ENCODE data around the gene OTP.

The OTP gene

GRCh38 chr5:77663090-77663863, 24.8 kb upstream of the OTP start:
- no peak overlapping the region for H3K27ac ChIP-seq
- H3K79me2 ChIP-seq (ENCODE audit: insufficient read depth, low read depth) = no peaks in the 10 kb centered on the region
- H3K4me2 ChIP-seq = no peak overlapping the region
- H2AFZ ChIP-seq (ENCODE audit: low read depth) = no peak overlapping the region
- H3K9ac ChIP-seq = no peak overlapping the region
- no peaks in the 10 kb centered on the region for H3K27me3 ChIP-seq (ENCODE audit: insufficient read depth, low read depth)
- H3K4me1 ChIP-seq (ENCODE audit: low read depth, poor library complexity, severe bottlenecking) = no peaks in the 10 kb centered on the region
- no peak overlapping the region for H3K4me3 ChIP-seq (IDR thresholded peaks at IDR 0.05; ENCODE audit: insufficient read depth, low read depth, low read length)
- no peak for TF ChIP-seq CTCF (conservative IDR thresholded peaks at IDR 0.05; ENCODE audit: low read depth, low read length)
- H3K36me3 ChIP-seq (ENCODE audit: insufficient read depth) = no peaks in the 10 kb centered on the region
- H4K20me1 ChIP-seq (ENCODE audit: insufficient read depth) = no peaks in the 10 kb centered on the region

GRCh38 chr5:77662635-77663034, 24.1 kb upstream of the OTP start:
- no peaks in the 10 kb centered on the region for H3K79me2 ChIP-seq (ENCODE audit: insufficient read depth, low read depth)
- no peak overlapping the region for H3K4me2 ChIP-seq
- H4K20me1 ChIP-seq (ENCODE audit: insufficient read depth) = no peaks in the 10 kb centered on the region
- H3K4me1 ChIP-seq (ENCODE audit: low read depth, poor library complexity, severe bottlenecking) = no peaks in the 10 kb centered on the region
- H3K4me3 ChIP-seq (IDR thresholded peaks at IDR 0.05; ENCODE audit: insufficient read depth, low read depth, low read length) = no peak overlapping the region
- TF ChIP-seq CTCF (conservative IDR thresholded peaks at IDR 0.05; ENCODE audit: low read depth, low read length) = no peak
- H3K36me3 ChIP-seq (ENCODE audit: insufficient read depth) = no peaks in the 10 kb centered on the region
- no peak overlapping the region for H3K9ac ChIP-seq
- H3K27ac ChIP-seq = no peak overlapping the region
- H3K27me3 ChIP-seq (ENCODE audit: insufficient read depth, low read depth) = no peaks in the 10 kb centered on the region
- no peak overlapping the region for H2AFZ ChIP-seq (ENCODE audit: low read depth)

- Histone ChIP-seq H3K4me3 (IDR thresholded peaks at IDR 0.05; ENCODE audit: insufficient read depth, low read depth, low read length) (no peak overlapping the region), H3K79me2 (ENCODE audit: insufficient read depth, low read depth) (no peaks in the 10 kb centered on the region), H3K27me3 (ENCODE audit: insufficient read depth, low read depth) (no peaks in the 10 kb centered on the region), H2AFZ (ENCODE audit: low read depth) (no peak overlapping the region), H3K9ac (no peak overlapping the region), H3K36me3 (ENCODE audit: insufficient read depth) (no peaks in the 10 kb centered on the region), H3K4me1 (ENCODE audit: low read depth, poor library complexity, severe bottlenecking) (no peaks in the 10 kb centered on the region), H3K4me2 (no peak overlapping the region), H4K20me1 (ENCODE audit: insufficient read depth) (no peaks in the 10 kb centered on the region), H3K27ac (no peak overlapping the region)
- TF ChIP-seq CTCF (conservative IDR thresholded peaks at IDR 0.05; ENCODE audit: low read depth, low read length) = no peak
Observed at GRCh38 chr5:77658662-77659061, 20.1 kb upstream of the OTP start.

- Histone ChIP-seq H3K27me3 (ENCODE audit: insufficient read depth, low read depth) (no peaks in the 10 kb centered on the region), H4K20me1 (ENCODE audit: insufficient read depth) (no peaks in the 10 kb centered on the region), H3K36me3 (ENCODE audit: insufficient read depth) (no peaks in the 10 kb centered on the region), H3K27ac (no peak overlapping the region), H3K4me1 (ENCODE audit: low read depth, poor library complexity, severe bottlenecking) (no peaks in the 10 kb centered on the region), H3K79me2 (ENCODE audit: insufficient read depth, low read depth) (no peaks in the 10 kb centered on the region), H2AFZ (ENCODE audit: low read depth) (no peak overlapping the region), H3K4me3 (IDR thresholded peaks at IDR 0.05; ENCODE audit: insufficient read depth, low read depth, low read length) (no peak overlapping the region), H3K9ac (no peak overlapping the region), H3K4me2 (no peak overlapping the region)
- no peak for TF ChIP-seq CTCF (conservative IDR thresholded peaks at IDR 0.05; ENCODE audit: low read depth, low read length)
Observed at GRCh38 chr5:77651343-77651742, 12.8 kb upstream of the OTP start.
